Measurements from ENCODE around the gene PLCL2.

DNA sequence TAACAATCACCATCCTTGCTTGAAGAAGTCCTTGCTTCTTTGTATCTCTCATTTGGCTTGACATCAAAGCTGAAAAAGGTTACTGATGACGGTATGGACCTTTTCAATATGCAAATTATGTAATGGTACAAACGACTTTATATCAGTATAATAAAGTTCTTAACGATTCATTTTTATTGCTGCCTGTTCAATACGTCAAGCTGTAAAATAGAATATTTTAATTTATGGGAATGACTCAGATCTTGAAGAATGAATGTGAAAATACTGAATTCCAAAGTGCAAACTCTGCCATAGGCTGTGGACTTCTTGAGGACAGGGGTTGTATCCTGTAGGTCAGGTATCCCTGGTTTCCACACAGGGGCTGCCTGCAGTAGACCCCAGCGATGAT is 156.2 kb downstream of the PLCL2 start:
- TF ChIP-seq CTCF (IDR thresholded peaks at IDR 0.05): no peak
- TF ChIP-seq EZH2 (IDR thresholded peaks at IDR 0.05; ENCODE audit: borderline replicate concordance, insufficient read depth, low read depth, low read length, poor library complexity, severe bottlenecking): no peak

All from B cell (primary cell).